ENCODE data around the gene ETNK2.

ETNK2 gene

DNA sequence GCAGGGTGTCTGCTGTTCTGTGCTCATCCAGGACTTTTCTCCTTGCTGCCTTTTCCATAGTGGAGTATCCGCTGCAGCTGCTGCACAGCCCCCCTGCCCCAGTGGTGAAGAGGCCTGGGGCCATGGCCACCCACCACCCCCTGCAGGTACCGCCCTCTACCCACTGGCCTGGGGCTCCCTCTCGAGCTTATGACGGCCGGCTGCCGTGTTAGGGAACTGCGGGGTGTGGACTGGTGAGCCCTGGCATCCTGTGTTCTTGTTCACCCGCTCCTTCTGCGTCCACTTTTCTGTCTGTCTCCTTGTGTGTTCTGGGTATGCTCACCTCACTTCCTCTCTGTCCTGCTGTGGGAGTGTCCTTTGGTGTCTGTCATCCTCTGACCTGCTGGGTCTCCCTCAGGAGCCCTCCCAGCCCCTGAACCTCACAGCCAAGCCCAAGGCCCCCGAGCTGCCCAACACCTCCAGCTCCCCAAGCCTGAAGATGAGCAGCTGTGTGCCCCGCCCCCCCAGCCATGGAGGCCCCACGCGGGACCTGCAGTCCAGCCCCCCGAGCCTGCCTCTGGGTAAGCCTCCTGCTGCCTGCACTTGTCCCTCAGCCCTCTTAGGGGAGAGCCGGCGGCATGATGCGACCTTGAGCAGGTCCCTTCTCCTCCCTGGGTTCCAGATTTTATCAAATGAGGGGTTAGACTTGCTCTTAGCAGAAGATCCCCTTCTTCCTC, 29.8 kb downstream of the ETNK2 start:
- DNase-seq (ENCODE audit: low read depth) = no peak
- TF ChIP-seq CTCF (IDR thresholded peaks at IDR 0.05; ENCODE audit: insufficient read depth, low read depth, low read length, missing control alignments) = no peak
- H3K4me3 ChIP-seq (ENCODE audit: low read depth, low read length) = no peak overlapping the region

DNA sequence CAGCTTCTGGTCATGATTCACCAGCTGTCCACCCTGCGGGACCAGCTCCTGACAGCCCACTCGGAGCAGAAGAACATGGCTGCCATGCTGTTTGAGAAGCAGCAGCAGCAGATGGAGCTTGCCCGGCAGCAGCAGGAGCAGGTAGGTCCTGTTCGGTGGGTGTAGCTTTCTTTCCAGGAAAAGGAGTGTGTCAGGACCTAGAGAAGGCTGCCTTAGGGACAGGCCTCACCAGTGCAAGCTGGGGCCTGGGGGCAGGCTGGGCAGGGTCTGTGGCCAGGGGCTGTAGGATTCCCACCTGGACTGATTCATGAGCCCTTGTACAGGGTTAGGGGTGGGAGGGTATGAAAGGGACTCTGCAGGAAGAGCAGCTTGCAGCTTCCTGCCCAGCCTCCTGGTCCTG, 35.3 kb downstream of the ETNK2 start:
- no peak for TF ChIP-seq CTCF (IDR thresholded peaks at IDR 0.05; ENCODE audit: insufficient read depth, low read depth, low read length, missing control alignments)
- H3K4me3 ChIP-seq (ENCODE audit: low read depth, low read length) = no peak overlapping the region
- DNase-seq (ENCODE audit: low read depth) = no peak

DNA sequence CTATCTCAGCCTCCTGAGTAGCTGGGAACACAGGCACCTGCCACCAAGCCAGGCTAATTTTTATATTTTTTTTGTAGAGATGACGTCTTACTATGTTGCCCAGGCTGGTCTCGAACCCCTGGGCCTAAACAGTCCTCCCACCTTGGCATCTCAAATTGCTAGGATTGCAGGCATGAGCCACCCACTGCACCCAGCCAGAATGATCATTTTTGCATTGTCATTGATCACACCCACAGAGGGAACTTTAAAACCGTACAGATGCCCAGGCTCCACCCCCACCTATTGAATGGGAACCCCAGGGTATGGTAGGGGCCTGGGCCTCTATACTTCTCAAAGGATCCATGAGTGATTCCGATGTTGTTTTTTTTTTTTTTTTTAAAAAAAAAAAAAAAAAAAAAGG, 36.7 kb downstream of the ETNK2 start:
- DNase-seq (ENCODE audit: low read depth) = no peak

DNA sequence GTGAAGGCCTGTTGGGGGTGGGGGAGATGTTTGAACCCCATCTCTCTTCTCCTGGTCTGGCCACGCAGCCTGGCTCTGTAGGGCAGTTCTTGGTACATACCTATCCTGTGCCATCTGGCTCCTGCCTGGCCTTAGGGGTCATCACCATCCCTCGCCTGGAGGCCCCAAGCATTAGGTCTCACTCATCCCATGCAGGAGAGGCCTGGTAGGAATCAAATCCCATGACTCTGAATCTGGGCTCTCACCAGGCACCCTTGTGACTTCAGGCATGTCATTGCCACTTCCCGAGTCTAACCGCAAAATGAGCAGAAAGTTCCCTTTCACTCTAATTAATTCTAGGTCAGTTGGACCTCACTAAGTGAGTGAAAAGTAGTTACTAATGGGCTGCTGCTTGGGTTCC, 37.2 kb downstream of the ETNK2 start:
- TF ChIP-seq CTCF (IDR thresholded peaks at IDR 0.05; ENCODE audit: insufficient read depth, low read depth, low read length, missing control alignments) = no peak
- DNase-seq (ENCODE audit: low read depth) = no peak
- H3K4me3 ChIP-seq (ENCODE audit: low read depth, low read length) = no peak overlapping the region

More for the DNA sequence above, 36.7 kb downstream of the ETNK2 start:
- H3K4me3 ChIP-seq (ENCODE audit: low read depth, low read length) = no peak overlapping the region
- TF ChIP-seq CTCF (IDR thresholded peaks at IDR 0.05; ENCODE audit: insufficient read depth, low read depth, low read length, missing control alignments) = no peak

GRCh38 chr1:204113896-204114295, 37.9 kb downstream of the ETNK2 start:
- no peak for DNase-seq (ENCODE audit: low read depth)
- no peak overlapping the region for H3K4me3 ChIP-seq (ENCODE audit: low read depth, low read length)
- TF ChIP-seq CTCF (IDR thresholded peaks at IDR 0.05; ENCODE audit: insufficient read depth, low read depth, low read length, missing control alignments) = no peak

DNA sequence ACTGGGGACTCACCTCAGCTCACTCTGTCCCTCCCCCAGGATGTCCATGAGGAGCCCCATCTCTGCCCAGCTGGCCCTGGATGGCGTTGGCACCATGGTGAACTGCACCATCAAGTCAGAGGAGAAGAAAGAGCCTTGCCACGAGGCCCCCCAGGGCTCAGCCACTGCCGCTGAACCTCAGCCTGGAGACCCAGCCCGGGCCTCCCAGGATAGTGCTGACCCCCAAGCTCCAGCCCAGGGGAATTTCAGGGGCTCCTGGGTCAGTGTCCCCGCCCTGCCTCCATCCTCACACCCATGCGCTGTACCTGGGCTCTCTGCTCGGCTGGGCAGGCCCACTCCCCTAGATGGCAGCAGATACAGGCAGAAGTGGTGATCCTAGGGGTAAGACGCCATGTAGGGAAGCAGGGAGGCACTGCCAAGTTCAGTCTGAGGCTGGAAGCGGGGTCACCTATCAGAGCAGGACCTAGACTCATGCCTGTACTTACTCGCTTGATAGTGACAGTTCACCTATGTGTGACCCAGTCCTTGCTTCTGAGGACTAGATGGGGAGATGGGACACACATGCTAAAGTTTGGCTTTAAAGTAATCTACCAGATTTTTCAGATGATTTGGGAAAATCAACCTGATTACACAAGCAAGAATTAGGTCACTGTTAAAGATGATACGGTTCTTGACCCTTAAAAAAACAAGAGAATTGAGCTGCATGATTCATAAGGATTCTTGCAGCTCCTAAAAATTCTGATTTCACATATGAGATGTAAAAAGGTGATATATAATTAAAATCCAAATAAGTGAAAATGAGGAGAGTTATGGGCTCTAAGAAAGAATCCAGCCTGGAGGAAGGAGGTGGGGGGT, 38.7 kb downstream of the ETNK2 start:
- no peak for TF ChIP-seq CTCF (IDR thresholded peaks at IDR 0.05; ENCODE audit: insufficient read depth, low read depth, low read length, missing control alignments)
- no peak overlapping the region for H3K4me3 ChIP-seq (ENCODE audit: low read depth, low read length)
- DNase-seq (ENCODE audit: low read depth) = no peak
